PC-9 (cell line): Measurements from ENCODE around the gene TPP1.

Source experiments
- EZH2 ChIP-seq: fragments of 200-600 bp; sonication (generic); IDR thresholded peaks from 2 replicates; pipeline ENCODE4 v1.8.0; 2017; ENCODE audit warnings: antibody characterized with exemption, low read depth
- TF ChIP-seq, protein P1 (sequence below): fragments of 200-600 bp; sonication (generic); conservative IDR thresholded peaks from 2 replicates; pipeline ENCODE4 v1.6.1; 2017; ENCODE audit warnings: mixed run types, antibody characterized with exemption, mild to moderate bottlenecking, moderate library complexity

DNA sequence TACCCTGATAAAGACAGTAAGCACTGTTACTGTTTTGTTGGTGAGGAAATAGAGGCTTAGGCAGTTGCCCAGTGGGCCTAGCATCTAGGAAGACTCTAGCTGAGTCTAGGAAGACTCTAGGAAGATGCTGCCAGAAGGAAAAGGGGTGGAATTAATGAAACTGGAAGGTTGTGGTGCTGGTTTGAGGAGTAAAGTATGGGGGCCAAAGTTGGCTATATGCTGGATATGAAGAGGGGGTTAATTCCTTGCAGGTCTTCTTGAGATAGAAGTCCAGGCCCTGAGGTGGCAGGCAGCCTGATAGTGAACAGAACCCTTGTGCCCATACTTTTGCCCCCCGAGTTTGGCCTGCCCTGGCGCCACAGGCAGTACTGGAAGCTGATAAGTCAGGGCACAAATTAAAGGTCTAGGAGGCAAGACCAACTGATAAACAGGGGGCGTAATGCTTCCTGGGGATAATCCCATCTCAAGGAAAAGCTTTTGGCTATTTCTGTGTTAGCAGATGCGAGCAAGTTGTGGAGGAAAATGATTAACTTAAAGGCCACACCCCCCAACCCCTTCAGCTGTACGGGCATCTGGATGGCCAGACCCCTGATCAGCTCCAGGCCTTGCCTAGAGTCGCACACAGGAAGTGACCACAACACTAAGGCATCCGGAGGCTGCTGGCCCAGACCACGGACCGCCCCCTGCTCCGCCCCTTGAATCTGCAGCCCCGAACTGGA is 12.6 kb downstream of the TPP1 start:
- TF ChIP-seq EZH2: no peak
- TF ChIP-seq, protein P1, sequence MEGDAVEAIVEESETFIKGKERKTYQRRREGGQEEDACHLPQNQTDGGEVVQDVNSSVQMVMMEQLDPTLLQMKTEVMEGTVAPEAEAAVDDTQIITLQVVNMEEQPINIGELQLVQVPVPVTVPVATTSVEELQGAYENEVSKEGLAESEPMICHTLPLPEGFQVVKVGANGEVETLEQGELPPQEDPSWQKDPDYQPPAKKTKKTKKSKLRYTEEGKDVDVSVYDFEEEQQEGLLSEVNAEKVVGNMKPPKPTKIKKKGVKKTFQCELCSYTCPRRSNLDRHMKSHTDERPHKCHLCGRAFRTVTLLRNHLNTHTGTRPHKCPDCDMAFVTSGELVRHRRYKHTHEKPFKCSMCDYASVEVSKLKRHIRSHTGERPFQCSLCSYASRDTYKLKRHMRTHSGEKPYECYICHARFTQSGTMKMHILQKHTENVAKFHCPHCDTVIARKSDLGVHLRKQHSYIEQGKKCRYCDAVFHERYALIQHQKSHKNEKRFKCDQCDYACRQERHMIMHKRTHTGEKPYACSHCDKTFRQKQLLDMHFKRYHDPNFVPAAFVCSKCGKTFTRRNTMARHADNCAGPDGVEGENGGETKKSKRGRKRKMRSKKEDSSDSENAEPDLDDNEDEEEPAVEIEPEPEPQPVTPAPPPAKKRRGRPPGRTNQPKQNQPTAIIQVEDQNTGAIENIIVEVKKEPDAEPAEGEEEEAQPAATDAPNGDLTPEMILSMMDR: no peak
